SK-N-SH (cell line): ENCODE measurements around the gene R3HDM1. TPM values are rescaled to one million over a fixed set of nuclear protein-coding genes. Genes with fewer than 3 reads are reported as not detected.

Experiments used
- CTCF ChIA-PET: fragments of 300-600, 350-600 bp; formaldehyde crosslinking; extraction: SDS; loops from one replicate; lab custom pipeline; 2021; lab: Yijun Ruan, JAX
- POLR2A ChIA-PET: fragments of 350-600 bp; sonication (Branson Sonifier 250); formaldehyde crosslinking; extraction: SDS; loops from one replicate; lab custom pipeline; 2020; ENCODE audit warnings: antibody characterized with exemption, inconsistent platforms; lab: Yijun Ruan, JAX
- DNase-seq: peaks from one replicate; pipeline ENCODE4 v3.0.0; 2012
- H2AFZ ChIP-seq: fragments of 200-600 bp; sonication (generic); 2 replicates; pipeline ENCODE4 v1.8.1; 2016; ENCODE audit warnings: antibody characterized with exemption, mild to moderate bottlenecking, low read depth
- H3F3A ChIP-seq: fragments of 200-600 bp; sonication (generic); replicated peaks from 2 replicates; pipeline ENCODE3; 2016; ENCODE audit warnings: antibody characterized with exemption, mild to moderate bottlenecking; ENCODE audit not compliant: insufficient read depth
- H3K27ac ChIP-seq, 2 experiments: fragments of 200-500 bp in 1 of 2; fragments of 200-600 bp in 1 of 2; sonication (Bioruptor generic) in 1 of 2; sonication (generic), shearing (Covaris generic) in 1 of 2; 2 replicates each; pipeline versions ENCODE4 v1.5.1 to v1.6.1; 2014 to 2016; ENCODE audit warnings: low read depth in 2 of 2, inconsistent platforms in 1 of 2, low read length in 1 of 2, mild to moderate bottlenecking in 1 of 2, mixed read lengths in 1 of 2
- H3K27me3 ChIP-seq: fragments of 200-600 bp; sonication (generic), shearing (Covaris generic); 2 replicates; pipeline ENCODE4 v1.6.1; 2016; ENCODE audit warnings: mixed run types; ENCODE audit not compliant: insufficient read depth
- H3K36me3 ChIP-seq, 2 experiments: fragments of 200-500 bp in 1 of 2; fragments of 200-600 bp in 1 of 2; sonication (Bioruptor generic) in 1 of 2; sonication (generic) in 1 of 2; replicated peaks in 1 of 2; 2 replicates each; pipeline versions ENCODE3 to v1.5.1; 2014 to 2016; ENCODE audit warnings: low read length in 1 of 2, mild to moderate bottlenecking in 1 of 2; ENCODE audit not compliant: insufficient read depth in 2 of 2, control insufficient read depth in 1 of 2
- H3K4me1 ChIP-seq, 2 experiments: fragments of 200-500 bp in 1 of 2; fragments of 200-600 bp in 1 of 2; sonication (Bioruptor generic) in 1 of 2; sonication (generic), shearing (Covaris generic) in 1 of 2; 2 replicates each; pipeline versions ENCODE4 v1.5.1 to v1.6.1; 2014 to 2016; ENCODE audit warnings: low read depth in 1 of 2, low read length in 1 of 2, mixed run types in 1 of 2; ENCODE audit not compliant: insufficient read depth in 2 of 2, control insufficient read depth in 1 of 2
- H3K4me2 ChIP-seq: fragments of 200-600 bp; sonication (generic), shearing (Covaris generic); 2 replicates; pipeline ENCODE4 v1.6.1; 2017; ENCODE audit warnings: mixed run types
- H3K4me3 ChIP-seq, 2 experiments: fragments of 200-500 bp in 1 of 2; fragments of 200-600 bp in 1 of 2; sonication (Bioruptor generic) in 1 of 2; sonication (generic), shearing (Covaris generic) in 1 of 2; 2 replicates each; pipeline versions ENCODE4 v1.5.1 to v1.8.1; 2014 to 2016; ENCODE audit warnings: low read depth in 2 of 2, inconsistent platforms in 1 of 2, low read length in 1 of 2, mild to moderate bottlenecking in 1 of 2, mixed read lengths in 1 of 2, moderate library complexity in 1 of 2
- H3K79me2 ChIP-seq: fragments of 200-600 bp; sonication (generic); 2 replicates; pipeline ENCODE4 v1.8.1; 2017; ENCODE audit warnings: mild to moderate bottlenecking; ENCODE audit not compliant: insufficient read depth
- H3K9ac ChIP-seq: fragments of 200-600 bp; sonication (generic); 2 replicates; pipeline ENCODE4 v1.6.1; 2017; ENCODE audit warnings: mixed run types
- H3K9me2 ChIP-seq: fragments of 200-600 bp; sonication (generic); 2 replicates; pipeline ENCODE4 v1.6.1; 2017; ENCODE audit warnings: mixed run types
- H3K9me3 ChIP-seq: fragments of 200-600 bp; sonication (generic); 2 replicates; pipeline ENCODE4 v1.6.1; 2017; ENCODE audit warnings: mixed run types, mild to moderate bottlenecking, moderate library complexity
- H4K20me1 ChIP-seq: fragments of 200-600 bp; sonication (generic); 2 replicates; pipeline ENCODE4 v1.6.1; 2017; ENCODE audit warnings: mild to moderate bottlenecking, mixed run types; ENCODE audit not compliant: insufficient read depth
- ELF1 ChIP-seq: IDR thresholded peaks from 2 replicates; pipeline ENCODE4 v1.4.0; 2012
- FOXJ3 ChIP-seq: sonication (generic); formaldehyde crosslinking; IDR thresholded peaks from 2 replicates; pipeline ENCODE4 v1.5.1; 2020; ENCODE audit warnings: mild to moderate bottlenecking, missing genetic modification reagents
- GABPA ChIP-seq: IDR thresholded peaks from 2 replicates; pipeline ENCODE4 v1.4.0; 2012; ENCODE audit warnings: low read depth, mild to moderate bottlenecking
- GATA2 ChIP-seq: sonication (generic); formaldehyde crosslinking; IDR thresholded peaks from 2 replicates; pipeline ENCODE4 v1.5.0; 2020; ENCODE audit warnings: mild to moderate bottlenecking, missing genetic modification reagents
- MXI1 ChIP-seq: IDR thresholded peaks from 2 replicates; pipeline ENCODE4 v1.6.1; 2012; ENCODE audit warnings: mild to moderate bottlenecking, low read depth, low read length, improper control_type of control experiment
- NRF1 ChIP-seq: IDR thresholded peaks from 2 replicates; pipeline ENCODE4 v1.6.1; 2012; ENCODE audit warnings: low read depth, mild to moderate bottlenecking, low read length
- POLR2AphosphoS5 ChIP-seq: IDR thresholded peaks from 2 replicates; pipeline ENCODE4 v1.6.1; 2012; ENCODE audit warnings: low read depth, low read length
- RCOR1 ChIP-seq: fragments of 150-350 bp; IDR thresholded peaks from 2 replicates; pipeline ENCODE4 v1.6.1; 2017; ENCODE audit warnings: antibody characterized with exemption, low read length
- SIN3A ChIP-seq: IDR thresholded peaks from 2 replicates; pipeline ENCODE4 v1.6.1; 2012; ENCODE audit warnings: low read depth, mild to moderate bottlenecking, low read length, moderate library complexity, borderline replicate concordance
- SMC3 ChIP-seq: IDR thresholded peaks from 2 replicates; pipeline ENCODE4 v1.6.1; 2012; ENCODE audit warnings: low read depth, low read length, improper control_type of control experiment
- TCF12 ChIP-seq: IDR thresholded peaks from 2 replicates; pipeline ENCODE4 v1.4.0; 2012
- YY1 ChIP-seq: IDR thresholded peaks from 2 replicates; pipeline ENCODE4 v1.4.0; 2012; ENCODE audit warnings: low read depth, mild to moderate bottlenecking
- ZBTB33 ChIP-seq: IDR thresholded peaks from 2 replicates; pipeline ENCODE4 v1.4.0; 2012; ENCODE audit warnings: low read depth, borderline replicate concordance
- WGBS: methylation state at CpG from one replicate; pipeline ENCODE4 v1.1.6; 2017; ENCODE audit warnings: low lambda C conversion rate; 5-methylcytosine and 5-hydroxymethylcytosine counted together
- polyA plus RNA-seq, 3 experiments: library from polyadenylated mRNA; depleted of rRNA; stranded (reverse); fragments of >200 nt; gene quantifications; 2 replicates each; pipeline ENCODE4 v1.2.3, GENCODE V29; 2012
- TF ChIP-seq, protein P1 (sequence below): IDR thresholded peaks from 2 replicates; pipeline ENCODE4; 2012
- TF ChIP-seq, protein P2 (sequence below): fragments of 200-600 bp; sonication (generic); IDR thresholded peaks from 2 replicates; pipeline ENCODE4 v1.6.1; 2017; ENCODE audit warnings: antibody characterized with exemption, mild to moderate bottlenecking, moderate library complexity
- TF ChIP-seq, protein P3 (sequence below): IDR thresholded peaks from 2 replicates; pipeline ENCODE4 v1.4.0; 2012; ENCODE audit warnings: low read depth

Gene R3HDM1
- polyA plus RNA-seq, 1 of the 3 experiments (the other 2 are of a cell fraction) = 38.2 TPM

DNA sequence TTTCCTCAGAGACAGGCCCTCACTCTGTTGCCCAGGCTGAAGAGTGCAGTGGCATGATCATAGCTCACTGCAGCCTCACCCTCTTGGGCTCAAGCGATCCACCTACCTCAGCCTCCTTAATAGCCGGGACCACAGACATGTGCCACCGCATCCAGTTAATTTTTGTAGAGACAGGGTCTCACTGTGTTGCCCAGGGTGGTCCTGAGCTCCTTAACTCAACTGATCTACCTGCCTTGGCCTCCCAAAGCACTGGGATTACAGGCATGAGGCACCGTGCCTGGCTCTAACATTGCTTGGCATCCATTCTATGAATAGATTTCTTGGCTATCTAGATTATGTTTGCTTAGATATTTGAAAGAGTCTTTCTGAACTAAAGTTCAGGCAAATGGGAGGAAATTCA is 21.6 kb downstream of the R3HDM1 start:
- Histone ChIP-seq H3K9me3 (no peaks in the 10 kb centered on the region), H4K20me1 (0 out of 2 replicates have a peak, but pooled peaks cover 4% of the 10 kb centered on the region), H3K4me3 (no peak overlapping the region), H3K36me3 (no peaks in the 10 kb centered on the region), H3K4me2 (no peak overlapping the region), H3K9ac (no peak overlapping the region), H3K27ac (no peak overlapping the region), H2AFZ (no peak overlapping the region), H3K4me1 (peaks cover 0 to 2% of the 10 kb centered on the region in 2 experiments; a peak in 1 of 4 replicates), H3F3A (no peaks in the 10 kb centered on the region), H3K79me2 (peaks cover 68% of the 10 kb centered on the region), H3K27me3 (no peaks in the 10 kb centered on the region), H3K9me2 (no peaks in the 10 kb centered on the region)
- ChIA-PET CTCF (interaction anchor here (1.8 kb wide), 1 partner anchor 549 kb away, joined by 4 read pairs; no protein-coding TSS in a partner anchor), POLR2A (interaction anchor here (0.7 kb wide), 1 partner anchor 30 kb away, joined by 3 read pairs; no protein-coding TSS in a partner anchor)
- 100% methylated on average over 4 of the region's 4 CpGs for WGBS
- TF ChIP-seq, protein P1, sequence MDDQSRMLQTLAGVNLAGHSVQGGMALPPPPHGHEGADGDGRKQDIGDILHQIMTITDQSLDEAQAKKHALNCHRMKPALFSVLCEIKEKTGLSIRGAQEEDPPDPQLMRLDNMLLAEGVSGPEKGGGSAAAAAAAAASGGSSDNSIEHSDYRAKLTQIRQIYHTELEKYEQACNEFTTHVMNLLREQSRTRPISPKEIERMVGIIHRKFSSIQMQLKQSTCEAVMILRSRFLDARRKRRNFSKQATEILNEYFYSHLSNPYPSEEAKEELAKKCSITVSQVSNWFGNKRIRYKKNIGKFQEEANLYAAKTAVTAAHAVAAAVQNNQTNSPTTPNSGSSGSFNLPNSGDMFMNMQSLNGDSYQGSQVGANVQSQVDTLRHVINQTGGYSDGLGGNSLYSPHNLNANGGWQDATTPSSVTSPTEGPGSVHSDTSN = no peak
- TF ChIP-seq NRF1 (no peak), POLR2AphosphoS5 (no peak), YY1 (no peak), SIN3A (no peak), GATA2 (CRISPR knock-in tag) (no peak), FOXJ3 (CRISPR knock-in tag) (no peak), RCOR1 (no peak), MXI1 (no peak), ELF1 (no peak), TCF12 (no peak), ZBTB33 (no peak), SMC3 (no peak), GABPA (no peak)
- TF ChIP-seq, protein P2, sequence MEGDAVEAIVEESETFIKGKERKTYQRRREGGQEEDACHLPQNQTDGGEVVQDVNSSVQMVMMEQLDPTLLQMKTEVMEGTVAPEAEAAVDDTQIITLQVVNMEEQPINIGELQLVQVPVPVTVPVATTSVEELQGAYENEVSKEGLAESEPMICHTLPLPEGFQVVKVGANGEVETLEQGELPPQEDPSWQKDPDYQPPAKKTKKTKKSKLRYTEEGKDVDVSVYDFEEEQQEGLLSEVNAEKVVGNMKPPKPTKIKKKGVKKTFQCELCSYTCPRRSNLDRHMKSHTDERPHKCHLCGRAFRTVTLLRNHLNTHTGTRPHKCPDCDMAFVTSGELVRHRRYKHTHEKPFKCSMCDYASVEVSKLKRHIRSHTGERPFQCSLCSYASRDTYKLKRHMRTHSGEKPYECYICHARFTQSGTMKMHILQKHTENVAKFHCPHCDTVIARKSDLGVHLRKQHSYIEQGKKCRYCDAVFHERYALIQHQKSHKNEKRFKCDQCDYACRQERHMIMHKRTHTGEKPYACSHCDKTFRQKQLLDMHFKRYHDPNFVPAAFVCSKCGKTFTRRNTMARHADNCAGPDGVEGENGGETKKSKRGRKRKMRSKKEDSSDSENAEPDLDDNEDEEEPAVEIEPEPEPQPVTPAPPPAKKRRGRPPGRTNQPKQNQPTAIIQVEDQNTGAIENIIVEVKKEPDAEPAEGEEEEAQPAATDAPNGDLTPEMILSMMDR = no peak
- TF ChIP-seq, protein P3, sequence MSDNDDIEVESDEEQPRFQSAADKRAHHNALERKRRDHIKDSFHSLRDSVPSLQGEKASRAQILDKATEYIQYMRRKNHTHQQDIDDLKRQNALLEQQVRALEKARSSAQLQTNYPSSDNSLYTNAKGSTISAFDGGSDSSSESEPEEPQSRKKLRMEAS = no peak
- DNase-seq = no peak
